Activated CD4-positive, alpha-beta T cell treated with anti-CD3 and anti-CD28 coated beads, Interleukin-2, amount 10 ng/mL, durations not matched to agents 7 days and 5 days (primary cell): Measurements from ENCODE around the gene CLMP. TPM values are rescaled to one million over a fixed set of nuclear protein-coding genes. Genes with fewer than 3 reads are reported as not detected.
A peak's percentile ranks its signal among the peaks of the same experiment; 100 is the strongest.

ENCODE experiments used
- CTCF ChIA-PET: fragments of 350-600 bp; sonication (Branson Sonifier 250); formaldehyde crosslinking; loops from one replicate; lab custom pipeline; 2021; ENCODE audit warnings: antibody characterized with exemption; lab: Charles Lee
- POLR2A ChIA-PET: fragments of 350-600 bp; sonication (Branson Sonifier 250); formaldehyde crosslinking; loops from one replicate; lab custom pipeline; 2021; ENCODE audit warnings: antibody characterized with exemption; lab: Charles Lee
- DNase-seq: peaks from one replicate; pipeline ENCODE4 v3.0.0-alpha.2; 2020
- H3K27ac Mint-ChIP-seq: one replicate; pipeline ENCODE4 v1.8.0; 2021; ENCODE audit warnings: mild to moderate bottlenecking, moderate library complexity, mixed read lengths
- H3K27me3 Mint-ChIP-seq: one replicate; pipeline ENCODE4 v1.8.0; 2021; ENCODE audit warnings: mixed read lengths
- H3K36me3 Mint-ChIP-seq: one replicate; pipeline ENCODE4 v1.8.0; 2021; ENCODE audit warnings: low read depth, mixed read lengths
- H3K4me1 Mint-ChIP-seq: one replicate; pipeline ENCODE4 v1.8.0; 2021; ENCODE audit warnings: mixed read lengths
- H3K4me3 Mint-ChIP-seq: one replicate; pipeline ENCODE4 v1.8.0; 2021; ENCODE audit warnings: mild to moderate bottlenecking, moderate library complexity, mixed read lengths
- H3K9me3 Mint-ChIP-seq: one replicate; pipeline ENCODE4 v1.8.0; 2021; ENCODE audit warnings: mixed read lengths
- total RNA-seq, 2 experiments: library from RNA; stranded (reverse); gene quantifications; one replicate each; pipeline ENCODE4 v1.2.3, GENCODE V29; 2021

CLMP gene
- total RNA-seq, 2 experiments from 2014 or later: 0.15 to 0.23 TPM

DNA sequence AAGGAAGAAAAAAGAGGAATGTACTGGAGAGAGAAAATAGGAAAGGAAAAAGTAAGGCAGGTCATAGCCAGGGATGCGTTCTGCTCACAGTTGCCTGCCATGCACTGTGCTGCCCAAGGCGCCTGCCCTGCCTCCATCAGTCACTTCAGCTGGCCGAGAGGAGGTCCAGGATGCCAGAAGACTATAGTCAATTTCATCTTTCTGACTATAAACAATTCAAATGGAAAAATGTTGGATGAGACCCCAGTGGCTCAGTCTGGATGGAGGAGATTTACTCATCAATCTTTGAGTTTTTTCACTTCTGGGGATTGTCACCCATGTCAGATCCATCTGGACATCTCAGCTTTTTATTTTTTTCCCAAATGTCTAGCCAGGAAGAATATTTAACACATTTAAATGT is 36.7 kb upstream of the CLMP start:
- H3K4me3 Mint-ChIP-seq: no peak overlapping the region
- H3K36me3 Mint-ChIP-seq: peaks cover 21% of the 10 kb centered on the region
- peaks cover 9% of the 10 kb centered on the region for H3K9me3 Mint-ChIP-seq
- POLR2A ChIA-PET: no interaction called here
- H3K27ac Mint-ChIP-seq: peak overlapping the region; percentile 54
- no peak for DNase-seq
- CTCF ChIA-PET: interaction anchor here (1.3 kb wide), 1 partner anchor 15 kb away, joined by 5 read pairs; no protein-coding TSS in a partner anchor
- peaks cover 39% of the 10 kb centered on the region for H3K4me1 Mint-ChIP-seq
- peaks cover 19% of the 10 kb centered on the region for H3K27me3 Mint-ChIP-seq

DNA sequence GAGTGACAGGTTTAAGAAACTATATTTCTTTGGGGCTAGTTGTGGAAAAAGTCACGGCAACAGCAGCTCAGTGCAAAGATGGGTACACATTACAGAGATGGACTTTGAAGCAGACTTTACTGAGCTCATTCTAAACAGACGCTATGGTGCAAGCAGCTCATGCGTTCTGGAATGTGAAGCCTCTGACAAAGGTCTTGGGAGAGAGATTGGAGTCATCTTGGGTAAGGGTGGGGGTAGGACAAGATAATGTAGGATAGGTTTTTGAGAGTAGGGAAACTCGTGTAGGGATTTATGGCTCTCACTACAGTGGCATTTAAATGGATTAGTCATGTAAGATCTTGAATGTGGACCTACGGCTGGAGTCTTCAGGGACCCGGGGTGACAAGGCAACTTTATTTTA is 36.2 kb upstream of the CLMP start:
- Mint-ChIP-seq H3K4me1 (peaks cover 39% of the 10 kb centered on the region), H3K27ac (peak overlapping the region; percentile 54), H3K36me3 (peaks cover 21% of the 10 kb centered on the region), H3K4me3 (no peak overlapping the region), H3K27me3 (peaks cover 21% of the 10 kb centered on the region), H3K9me3 (peaks cover 9% of the 10 kb centered on the region)
- CTCF ChIA-PET: interaction anchor here (1.2 to 1.4 kb wide), 3 partner anchors 16 to 129 kb away, joined by 3 to 5 read pairs (median 4); no protein-coding TSS in a partner anchor
- no peak for DNase-seq
- POLR2A ChIA-PET: no interaction called here

GRCh38 chr11:123230346-123230745 is 35.3 kb upstream of the CLMP start:
- Mint-ChIP-seq H3K9me3 (peaks cover 9% of the 10 kb centered on the region), H3K27ac (no peak overlapping the region), H3K4me3 (no peak overlapping the region), H3K4me1 (peaks cover 32% of the 10 kb centered on the region), H3K27me3 (peaks cover 29% of the 10 kb centered on the region), H3K36me3 (peaks cover 21% of the 10 kb centered on the region)
- ChIA-PET CTCF (interaction anchor here (1.2 to 1.4 kb wide), 3 partner anchors 17 to 128 kb away, joined by 3 to 5 read pairs (median 4); no protein-coding TSS in a partner anchor), POLR2A (no interaction called here)
- DNase-seq: no peak

- peaks cover 17% of the 10 kb centered on the region for H3K4me1 Mint-ChIP-seq
- POLR2A ChIA-PET: no interaction called here
- no peak overlapping the region for H3K27ac Mint-ChIP-seq
- CTCF ChIA-PET: interaction anchor here (1.1 to 1.4 kb wide), 2 partner anchors 10 to 122 kb away, joined by 3 to 6 read pairs; no protein-coding TSS in a partner anchor
- DNase-seq: no peak
- H3K4me3 Mint-ChIP-seq: no peak overlapping the region
- peaks cover 18% of the 10 kb centered on the region for H3K36me3 Mint-ChIP-seq
- H3K9me3 Mint-ChIP-seq: peaks cover 9% of the 10 kb centered on the region
- peaks cover 40% of the 10 kb centered on the region for H3K27me3 Mint-ChIP-seq
Measured at GRCh38 chr11:123228496-123229163, 33.6 kb upstream of the CLMP start.

- no peak for DNase-seq
- Mint-ChIP-seq H3K27me3 (peaks cover 42% of the 10 kb centered on the region), H3K27ac (no peak overlapping the region), H3K4me3 (no peak overlapping the region), H3K36me3 (peaks cover 11% of the 10 kb centered on the region), H3K4me1 (peaks cover 10% of the 10 kb centered on the region), H3K9me3 (peaks cover 8% of the 10 kb centered on the region)
- POLR2A ChIA-PET: no interaction called here
- CTCF ChIA-PET: interaction anchor here (1.4 kb wide), 1 partner anchor 11 kb away, joined by 6 read pairs; no protein-coding TSS in a partner anchor
Measured at GRCh38 chr11:123227763-123228495, 32.9 kb upstream of the CLMP start.

DNA sequence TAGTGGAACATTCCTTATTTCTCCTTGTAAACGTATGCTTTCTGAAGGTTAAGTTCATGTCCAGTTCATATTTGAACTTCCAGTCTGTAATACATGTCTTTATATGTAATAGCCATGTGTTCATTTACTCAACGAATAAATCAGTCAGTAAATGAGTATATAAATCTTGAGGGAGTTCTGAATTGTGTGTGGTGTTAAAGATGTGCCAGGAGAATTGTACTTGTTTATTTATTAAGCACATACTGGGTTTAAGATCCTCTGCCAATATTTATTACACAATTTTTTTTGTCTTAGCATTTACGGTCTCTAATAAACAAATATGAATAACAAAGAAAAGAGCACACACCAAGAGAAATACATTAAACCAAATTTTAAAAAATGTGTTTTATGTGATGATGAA is 26.5 kb upstream of the CLMP start:
- Mint-ChIP-seq H3K4me3 (no peak overlapping the region), H3K4me1 (no peaks in the 10 kb centered on the region), H3K36me3 (no peaks in the 10 kb centered on the region), H3K27ac (no peak overlapping the region), H3K9me3 (peaks cover 15% of the 10 kb centered on the region), H3K27me3 (peaks cover 35% of the 10 kb centered on the region)
- ChIA-PET POLR2A (no interaction called here), CTCF (interaction anchor here (0.8 kb wide), 1 partner anchor 119 kb away, joined by 3 read pairs; no protein-coding TSS in a partner anchor)
- DNase-seq: no peak

- Mint-ChIP-seq H3K27ac (no peak overlapping the region), H3K4me1 (no peaks in the 10 kb centered on the region), H3K4me3 (no peak overlapping the region), H3K9me3 (peaks cover 15% of the 10 kb centered on the region), H3K27me3 (peaks cover 32% of the 10 kb centered on the region), H3K36me3 (no peaks in the 10 kb centered on the region)
- CTCF ChIA-PET: interaction anchor here (0.8 kb wide), 1 partner anchor 118 kb away, joined by 3 read pairs; no protein-coding TSS in a partner anchor
- POLR2A ChIA-PET: no interaction called here
- DNase-seq: no peak
Measured at GRCh38 chr11:123221096-123221561, 26.1 kb upstream of the CLMP start.

DNA sequence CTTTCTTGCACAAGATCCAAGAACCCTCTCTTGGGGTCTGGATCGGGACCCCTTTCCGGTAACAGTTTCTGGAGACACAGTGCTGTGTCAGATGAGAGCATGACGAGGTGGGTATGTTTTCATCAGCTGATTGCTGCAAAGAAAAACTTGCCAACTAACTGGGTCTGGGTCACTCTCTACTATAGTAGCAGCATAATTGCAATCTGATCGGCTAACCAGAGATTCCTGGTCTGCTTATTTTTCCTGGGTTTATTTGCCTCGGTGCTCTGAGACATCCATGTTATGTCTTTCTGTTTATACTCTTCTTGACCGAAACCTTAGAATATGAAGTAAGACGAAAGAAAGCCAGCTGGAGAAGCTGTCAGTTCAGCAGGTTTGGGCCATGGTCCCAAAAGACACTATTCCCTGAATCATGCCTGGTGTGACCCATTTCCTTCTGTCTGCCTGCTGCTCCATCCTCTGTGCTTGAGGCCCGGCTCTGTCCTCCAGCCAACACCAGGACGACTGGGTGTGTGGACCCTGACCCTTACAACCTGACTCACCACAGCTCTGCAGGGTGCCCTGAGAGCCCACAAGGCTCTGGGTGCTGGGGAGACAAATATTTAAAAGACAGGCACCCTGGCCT is 24.1 kb upstream of the CLMP start:
- H3K9me3 Mint-ChIP-seq: peaks cover 15% of the 10 kb centered on the region
- no peaks in the 10 kb centered on the region for H3K4me1 Mint-ChIP-seq
- POLR2A ChIA-PET: no interaction called here
- H3K4me3 Mint-ChIP-seq: no peak overlapping the region
- peaks cover 27% of the 10 kb centered on the region for H3K27me3 Mint-ChIP-seq
- CTCF ChIA-PET: interaction anchor here (1.0 to 1.6 kb wide), 3 partner anchors 10 to 28 kb away, joined by 3 to 4 read pairs (median 3); no protein-coding TSS in a partner anchor
- H3K36me3 Mint-ChIP-seq: no peaks in the 10 kb centered on the region
- DNase-seq: no peak
- no peak overlapping the region for H3K27ac Mint-ChIP-seq

DNA sequence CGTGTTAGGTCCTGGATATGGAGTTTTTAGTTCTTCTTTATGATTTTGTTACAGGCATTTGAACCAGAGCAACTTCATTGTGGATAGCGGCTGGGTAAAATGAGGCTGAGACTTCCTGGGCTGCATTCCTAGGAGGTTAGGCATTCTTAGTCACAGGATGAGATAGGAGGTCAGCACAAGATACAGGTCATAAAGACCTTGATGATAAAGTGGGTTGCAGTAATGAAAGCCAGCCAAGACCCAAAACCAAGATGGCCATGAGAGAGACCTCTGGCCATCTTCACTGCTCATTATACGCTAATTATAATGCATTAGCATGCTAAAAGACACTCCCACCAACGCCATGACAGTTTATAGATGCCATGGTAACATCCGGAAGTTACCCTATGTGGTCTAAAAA is 23.4 kb upstream of the CLMP start:
- Mint-ChIP-seq H3K4me3 (no peak overlapping the region), H3K36me3 (no peaks in the 10 kb centered on the region), H3K9me3 (peaks cover 15% of the 10 kb centered on the region), H3K4me1 (no peaks in the 10 kb centered on the region), H3K27me3 (peaks cover 31% of the 10 kb centered on the region), H3K27ac (no peak overlapping the region)
- ChIA-PET POLR2A (no interaction called here), CTCF (interaction anchor here (1.2 kb wide), 1 partner anchor 15 kb away, joined by 3 read pairs; no protein-coding TSS in a partner anchor)
- DNase-seq: no peak

DNA sequence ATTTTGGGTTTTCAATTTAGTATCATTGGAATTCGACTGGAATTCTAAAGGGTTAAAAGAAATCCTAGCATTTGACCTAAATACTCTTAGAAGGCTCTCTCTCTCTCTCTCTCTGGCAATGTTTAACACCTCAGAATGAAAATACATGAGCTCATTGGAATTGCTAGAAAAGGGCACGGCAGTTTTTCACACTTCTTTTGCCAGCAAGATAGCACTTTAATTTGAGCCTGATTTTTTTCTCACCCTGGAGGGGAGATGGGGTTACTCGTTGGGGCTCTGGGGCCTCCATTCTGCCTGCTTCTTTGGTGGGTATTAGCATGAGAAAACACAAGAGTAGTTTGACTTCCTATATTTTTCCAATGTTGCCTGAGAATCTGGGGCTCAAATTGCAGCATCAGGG is 22.8 kb upstream of the CLMP start:
- no peak for DNase-seq
- peaks cover 11% of the 10 kb centered on the region for H3K9me3 Mint-ChIP-seq
- H3K4me3 Mint-ChIP-seq: no peak overlapping the region
- POLR2A ChIA-PET: no interaction called here
- no peak overlapping the region for H3K27ac Mint-ChIP-seq
- CTCF ChIA-PET: interaction anchor here (1.2 kb wide), 1 partner anchor 14 kb away, joined by 3 read pairs; no protein-coding TSS in a partner anchor
- H3K36me3 Mint-ChIP-seq: no peaks in the 10 kb centered on the region
- H3K4me1 Mint-ChIP-seq: no peaks in the 10 kb centered on the region
- H3K27me3 Mint-ChIP-seq: peaks cover 30% of the 10 kb centered on the region

GRCh38 chr11:123216249-123216648 is 21.2 kb upstream of the CLMP start:
- H3K36me3 Mint-ChIP-seq: no peaks in the 10 kb centered on the region
- POLR2A ChIA-PET: no interaction called here

GRCh38 chr11:123214940-123215339 is 19.9 kb upstream of the CLMP start:
- Mint-ChIP-seq H3K36me3 (no peaks in the 10 kb centered on the region), H3K27ac (no peak overlapping the region), H3K4me1 (no peaks in the 10 kb centered on the region), H3K4me3 (no peak overlapping the region), H3K9me3 (no peaks in the 10 kb centered on the region), H3K27me3 (peaks cover 33% of the 10 kb centered on the region)
- DNase-seq: no peak
- ChIA-PET POLR2A (no interaction called here), CTCF (no interaction called here)

More at GRCh38 chr11:123216249-123216648, 21.2 kb upstream of the CLMP start:
- no peak overlapping the region for H3K4me3 Mint-ChIP-seq
- DNase-seq: no peak
- CTCF ChIA-PET: no interaction called here
- peaks cover 30% of the 10 kb centered on the region for H3K27me3 Mint-ChIP-seq
- no peaks in the 10 kb centered on the region for H3K9me3 Mint-ChIP-seq
- no peak overlapping the region for H3K27ac Mint-ChIP-seq
- H3K4me1 Mint-ChIP-seq: no peaks in the 10 kb centered on the region
